ENCODE results near the gene BAAT.

BAAT gene

DNA sequence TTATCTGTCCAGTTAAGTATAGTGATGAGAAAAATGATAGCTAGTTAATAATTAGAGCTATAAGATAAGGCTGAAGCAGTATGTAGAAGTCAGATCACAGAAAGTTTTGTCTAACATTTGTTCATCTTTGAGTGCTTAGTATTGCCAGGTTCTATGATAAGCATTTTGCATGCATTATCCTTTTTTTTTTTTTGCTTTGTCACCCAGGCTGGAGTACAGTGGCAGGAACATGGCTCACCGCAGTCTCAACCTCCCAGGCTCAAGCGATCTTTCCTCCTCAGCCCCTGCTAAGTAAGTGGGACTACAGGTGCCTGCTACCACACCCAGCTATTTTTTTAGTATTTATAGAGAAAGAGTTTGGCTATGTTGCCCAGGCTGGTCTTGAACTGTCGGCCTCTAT is 17.5 kb downstream of the BAAT start:
- in situ Hi-C loops (cut with MboI; ENCODE audit: low sequenced_read_pairs, unreplicated experiment) = no loop called here
- DNase-seq (ENCODE audit: low spot score) = no peak
- TF ChIP-seq, protein P1, sequence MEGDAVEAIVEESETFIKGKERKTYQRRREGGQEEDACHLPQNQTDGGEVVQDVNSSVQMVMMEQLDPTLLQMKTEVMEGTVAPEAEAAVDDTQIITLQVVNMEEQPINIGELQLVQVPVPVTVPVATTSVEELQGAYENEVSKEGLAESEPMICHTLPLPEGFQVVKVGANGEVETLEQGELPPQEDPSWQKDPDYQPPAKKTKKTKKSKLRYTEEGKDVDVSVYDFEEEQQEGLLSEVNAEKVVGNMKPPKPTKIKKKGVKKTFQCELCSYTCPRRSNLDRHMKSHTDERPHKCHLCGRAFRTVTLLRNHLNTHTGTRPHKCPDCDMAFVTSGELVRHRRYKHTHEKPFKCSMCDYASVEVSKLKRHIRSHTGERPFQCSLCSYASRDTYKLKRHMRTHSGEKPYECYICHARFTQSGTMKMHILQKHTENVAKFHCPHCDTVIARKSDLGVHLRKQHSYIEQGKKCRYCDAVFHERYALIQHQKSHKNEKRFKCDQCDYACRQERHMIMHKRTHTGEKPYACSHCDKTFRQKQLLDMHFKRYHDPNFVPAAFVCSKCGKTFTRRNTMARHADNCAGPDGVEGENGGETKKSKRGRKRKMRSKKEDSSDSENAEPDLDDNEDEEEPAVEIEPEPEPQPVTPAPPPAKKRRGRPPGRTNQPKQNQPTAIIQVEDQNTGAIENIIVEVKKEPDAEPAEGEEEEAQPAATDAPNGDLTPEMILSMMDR (IDR thresholded peaks at IDR 0.05; ENCODE audit: borderline replicate concordance, control extremely low read depth, extremely low read depth, insufficient read depth, missing control alignments) = no peak

DNA sequence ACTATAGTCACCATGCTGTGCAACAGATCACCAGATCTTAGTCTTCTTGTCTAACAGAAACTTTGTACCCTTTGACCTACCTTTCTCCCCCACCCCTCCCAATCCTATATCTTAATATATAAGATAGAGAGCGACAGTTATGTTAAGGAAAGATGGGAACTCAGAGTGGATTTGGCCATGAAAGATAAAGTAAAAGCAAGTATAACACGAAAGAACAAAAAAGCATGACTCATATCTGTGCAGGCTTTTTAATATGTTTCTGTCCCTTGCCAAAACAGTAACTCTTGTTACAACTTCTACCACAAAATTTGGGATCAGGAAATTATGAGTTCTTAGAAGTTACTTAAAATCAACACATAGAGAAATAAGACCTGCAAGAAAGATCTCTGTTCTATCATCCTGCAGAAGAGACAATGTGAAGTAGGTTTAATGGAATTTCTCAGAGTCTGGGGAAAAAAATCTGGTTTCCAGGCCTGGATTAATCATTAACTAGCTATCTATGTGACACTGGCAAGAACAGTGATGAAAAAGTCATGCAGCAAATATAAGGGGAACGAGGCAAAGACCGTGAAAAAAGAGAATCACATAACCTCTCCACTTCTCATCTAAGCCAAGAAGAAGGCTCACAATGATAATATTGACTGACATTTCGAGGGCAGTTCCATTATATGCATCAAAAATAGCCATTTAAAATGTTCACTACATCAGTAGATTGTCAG is 18.6 kb downstream of the BAAT start:
- in situ Hi-C loops (cut with MboI; ENCODE audit: low sequenced_read_pairs, unreplicated experiment) = no loop called here
- TF ChIP-seq, protein P1 (IDR thresholded peaks at IDR 0.05; ENCODE audit: borderline replicate concordance, control extremely low read depth, extremely low read depth, insufficient read depth, missing control alignments) = no peak
- DNase-seq (ENCODE audit: low spot score) = no peak

DNA sequence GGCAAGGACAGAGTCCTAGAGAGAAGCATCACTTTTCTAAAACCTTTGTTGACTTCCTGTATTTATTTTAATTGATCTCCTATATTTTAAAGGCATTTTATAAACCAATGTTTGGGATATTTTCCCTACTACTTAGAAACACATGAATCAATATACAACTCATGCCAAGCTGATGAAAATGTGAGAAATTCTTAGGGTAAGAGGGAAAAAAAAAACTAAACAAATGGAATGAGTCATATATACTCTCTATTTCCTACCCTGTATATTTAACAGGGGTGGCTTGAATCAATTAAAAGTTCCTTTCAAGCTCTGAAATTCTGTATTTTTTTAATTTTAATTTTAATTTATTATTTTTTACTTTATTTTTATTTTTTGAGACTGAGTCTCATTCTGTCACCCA is 19.6 kb downstream of the BAAT start:
- in situ Hi-C loops (cut with MboI; ENCODE audit: low sequenced_read_pairs, unreplicated experiment) = no loop called here
- DNase-seq (ENCODE audit: low spot score) = no peak
- TF ChIP-seq, protein P1 (IDR thresholded peaks at IDR 0.05; ENCODE audit: borderline replicate concordance, control extremely low read depth, extremely low read depth, insufficient read depth, missing control alignments) = no peak

DNA sequence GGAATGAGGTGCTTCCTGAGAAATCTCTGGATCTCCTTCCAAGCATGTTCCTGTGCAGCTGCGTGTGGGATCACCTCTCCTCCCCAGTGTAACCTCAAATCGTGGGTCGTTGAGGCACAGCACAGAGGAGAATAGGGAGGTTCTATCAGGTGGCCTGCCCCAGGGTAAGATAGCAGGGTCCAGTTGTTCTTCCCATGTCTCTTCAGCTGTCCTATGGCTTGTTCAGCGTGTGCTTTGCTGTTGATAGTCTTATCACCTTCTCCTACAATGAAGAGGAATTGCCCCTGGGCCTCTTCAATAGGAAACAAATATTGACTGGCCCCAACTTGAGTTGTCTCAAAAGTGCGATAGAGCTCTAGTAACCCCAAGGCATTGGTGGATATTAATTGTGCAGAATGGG is 22.4 kb downstream of the BAAT start:
- in situ Hi-C loops (cut with MboI; ENCODE audit: low sequenced_read_pairs, unreplicated experiment) = no loop called here
- no peak for DNase-seq (ENCODE audit: low spot score)
- TF ChIP-seq, protein P1 (IDR thresholded peaks at IDR 0.05; ENCODE audit: borderline replicate concordance, control extremely low read depth, extremely low read depth, insufficient read depth, missing control alignments) = no peak

DNA sequence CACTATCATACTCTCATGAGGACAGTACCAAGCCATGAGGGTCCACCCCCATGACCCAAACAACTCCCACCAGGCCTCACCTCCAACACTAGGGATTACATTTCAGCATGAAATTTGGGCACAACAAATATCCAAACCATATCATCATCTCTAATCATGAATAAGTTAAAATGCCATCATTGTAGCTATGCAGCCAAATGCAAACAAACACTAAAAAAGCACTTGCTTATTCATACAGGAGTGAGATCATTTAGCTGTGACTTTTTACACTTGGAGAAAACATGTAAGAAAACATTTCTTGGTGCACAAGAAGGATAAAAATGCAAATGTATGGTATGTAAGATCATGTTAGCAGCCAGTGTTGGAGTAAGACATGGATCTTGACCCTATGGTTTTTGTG is 24.2 kb downstream of the BAAT start:
- DNase-seq (ENCODE audit: low spot score) = no peak
- TF ChIP-seq, protein P1 (IDR thresholded peaks at IDR 0.05; ENCODE audit: borderline replicate concordance, control extremely low read depth, extremely low read depth, insufficient read depth, missing control alignments) = no peak
- in situ Hi-C loops (cut with MboI; ENCODE audit: low sequenced_read_pairs, unreplicated experiment) = no loop called here

DNA sequence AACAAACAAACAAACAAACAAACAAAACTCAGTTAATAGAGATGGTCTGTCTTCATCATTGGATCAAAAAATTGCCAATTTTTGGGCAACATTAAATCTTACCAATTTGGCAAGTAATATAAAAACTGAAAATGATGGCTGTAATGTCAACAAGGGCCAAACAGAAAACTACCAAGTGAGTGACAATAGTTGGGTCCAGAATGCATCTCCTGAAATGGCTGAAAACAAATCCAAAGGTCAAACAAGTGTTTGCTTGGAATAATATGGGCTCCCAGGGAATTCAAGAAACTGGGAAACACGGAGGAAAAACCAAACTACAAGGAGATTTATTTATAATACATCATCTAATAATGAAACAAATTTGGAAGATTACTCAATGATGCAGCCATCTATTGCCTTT is 25.1 kb downstream of the BAAT start:
- TF ChIP-seq, protein P1 (IDR thresholded peaks at IDR 0.05; ENCODE audit: borderline replicate concordance, control extremely low read depth, extremely low read depth, insufficient read depth, missing control alignments) = no peak
- in situ Hi-C loops (cut with MboI; ENCODE audit: low sequenced_read_pairs, unreplicated experiment) = no loop called here

More for the DNA sequence above, 25.1 kb downstream of the BAAT start:
- no peak for DNase-seq (ENCODE audit: low spot score)

Measured in GM13976 (cell line).